Neural progenitor cell (in vitro differentiated cells): ENCODE data around the gene PIAS1. TPM values are rescaled to one million over a fixed set of nuclear protein-coding genes. Genes with fewer than 3 reads are reported as not detected.

Experiments used
- DNase-seq: peaks from one replicate; pipeline ENCODE4 v3.0.0-alpha.2; 2016; ENCODE audit warnings: low spot score
- H2AFZ ChIP-seq: fragments of 200-600 bp; sonication (generic); replicated peaks from 2 replicates; pipeline ENCODE4 v1.6.1; 2016; ENCODE audit warnings: antibody characterized with exemption
- H3F3A ChIP-seq: fragments of 200-600 bp; sonication (generic); 2 replicates; pipeline ENCODE4 v1.6.1; 2016; ENCODE audit warnings: antibody characterized with exemption, low read depth
- H3K27ac ChIP-seq: fragments of 200-600 bp; sonication (generic); 2 replicates; pipeline ENCODE4 v1.5.1; 2016; ENCODE audit warnings: mild to moderate bottlenecking
- H3K27me3 ChIP-seq: fragments of 200-600 bp; sonication (generic); 2 replicates; pipeline ENCODE4 v1.6.1; 2016; ENCODE audit warnings: mild to moderate bottlenecking, moderate library complexity
- H3K36me3 ChIP-seq: fragments of 200-600 bp; sonication (generic); 2 replicates; pipeline ENCODE4 v1.5.1; 2016
- H3K4me1 ChIP-seq: fragments of 200-600 bp; sonication (generic); 2 replicates; pipeline ENCODE4 v1.6.1; 2016; ENCODE audit warnings: mixed run types
- H3K4me2 ChIP-seq: fragments of 200-600 bp; sonication (generic); 2 replicates; pipeline ENCODE4 v1.6.1; 2016
- H3K4me3 ChIP-seq: fragments of 200-600 bp; sonication (generic); 2 replicates; pipeline ENCODE4 v1.5.1; 2016
- H3K79me2 ChIP-seq: fragments of 200-600 bp; sonication (generic); 2 replicates; pipeline ENCODE4 v1.6.1; 2016; ENCODE audit warnings: low read depth
- H3K9ac ChIP-seq: fragments of 200-600 bp; sonication (generic); 2 replicates; pipeline ENCODE4 v1.6.1; 2016
- H3K9me3 ChIP-seq: fragments of 200-600 bp; sonication (generic); 2 replicates; pipeline ENCODE4 v1.5.1; 2016; ENCODE audit warnings: low read depth
- H4K20me1 ChIP-seq: fragments of 200-600 bp; sonication (generic); 2 replicates; pipeline ENCODE4 v1.6.1; 2016; ENCODE audit warnings: low read depth
- H3K27ac Mint-ChIP-seq: 3 replicates; pipeline ENCODE4 v1.8.0; 2021; ENCODE audit warnings: mixed read lengths
- H3K27me3 Mint-ChIP-seq: 2 replicates; pipeline ENCODE4 v1.8.0; 2022; ENCODE audit warnings: low read depth, mild to moderate bottlenecking, inconsistent platforms, moderate library complexity, mixed read lengths; ENCODE audit not compliant: insufficient read depth
- H3K36me3 Mint-ChIP-seq: 3 replicates; pipeline ENCODE4 v1.8.0; 2021; ENCODE audit warnings: mixed read lengths
- H3K4me1 Mint-ChIP-seq: 3 replicates; pipeline ENCODE4 v1.8.0; 2021; ENCODE audit warnings: mixed read lengths
- H3K4me3 Mint-ChIP-seq: 3 replicates; pipeline ENCODE4 v1.8.0; 2021; ENCODE audit warnings: mild to moderate bottlenecking, moderate library complexity, mixed read lengths
- H3K9me3 Mint-ChIP-seq: 3 replicates; pipeline ENCODE4 v1.8.0; 2020; ENCODE audit warnings: mixed read lengths
- CTCF ChIP-seq: fragments of 200-600 bp; sonication (generic); IDR thresholded peaks from 2 replicates; pipeline ENCODE4 v1.5.1; 2017; ENCODE audit warnings: antibody characterized with exemption, mild to moderate bottlenecking
- EZH2 ChIP-seq: fragments of 200-600 bp; sonication (generic); IDR thresholded peaks from 2 replicates; pipeline ENCODE4 v1.6.1; 2017; ENCODE audit warnings: antibody characterized with exemption, mild to moderate bottlenecking, moderate library complexity
- EZH2phosphoT487 ChIP-seq: fragments of 200-600 bp; sonication (generic); IDR thresholded peaks from 2 replicates; pipeline ENCODE4 v1.6.1; 2017; ENCODE audit warnings: antibody characterized with exemption
- total RNA-seq: library from RNA; depleted of rRNA; stranded (reverse); fragments of >200 nt; gene quantifications from 2 replicates; pipeline ENCODE4 v1.2.3, GENCODE V29; 2015; ENCODE audit warnings: low replicate concordance

The PIAS1 gene
- total RNA-seq, 1 donor from 2014 or later, result 34.6 TPM

GRCh38 chr15:68081869-68082505 lies 27.9 kb downstream of the PIAS1 start:
- peaks cover 11% of the 10 kb centered on the region for H3K36me3 Mint-ChIP-seq
- H3K9ac ChIP-seq, result no peak overlapping the region
- DNase-seq, result no peak
- no peak overlapping the region for H3K4me3 Mint-ChIP-seq
- H3K4me1 ChIP-seq, result peaks cover 53% of the 10 kb centered on the region
- peaks cover 98% of the 10 kb centered on the region for H4K20me1 ChIP-seq
- no peak overlapping the region for H3K4me3 ChIP-seq
- H3K36me3 ChIP-seq, result peaks cover 6% of the 10 kb centered on the region
- H3K4me1 Mint-ChIP-seq, result peaks cover 31% of the 10 kb centered on the region
- no peaks in the 10 kb centered on the region for H3K9me3 Mint-ChIP-seq
- no peaks in the 10 kb centered on the region for H3K27me3 ChIP-seq
- no peak overlapping the region for H2AFZ ChIP-seq
- H3F3A ChIP-seq, result peaks cover 7% of the 10 kb centered on the region
- H3K27ac Mint-ChIP-seq, result no peak overlapping the region
- no peaks in the 10 kb centered on the region for H3K27me3 Mint-ChIP-seq
- no peak overlapping the region for H3K4me2 ChIP-seq
- peaks cover 100% of the 10 kb centered on the region for H3K79me2 ChIP-seq
- TF ChIP-seq CTCF (no peak), EZH2 (no peak)
- no peaks in the 10 kb centered on the region for H3K9me3 ChIP-seq
- H3K27ac ChIP-seq, result peak overlapping the region; percentile 48

DNA sequence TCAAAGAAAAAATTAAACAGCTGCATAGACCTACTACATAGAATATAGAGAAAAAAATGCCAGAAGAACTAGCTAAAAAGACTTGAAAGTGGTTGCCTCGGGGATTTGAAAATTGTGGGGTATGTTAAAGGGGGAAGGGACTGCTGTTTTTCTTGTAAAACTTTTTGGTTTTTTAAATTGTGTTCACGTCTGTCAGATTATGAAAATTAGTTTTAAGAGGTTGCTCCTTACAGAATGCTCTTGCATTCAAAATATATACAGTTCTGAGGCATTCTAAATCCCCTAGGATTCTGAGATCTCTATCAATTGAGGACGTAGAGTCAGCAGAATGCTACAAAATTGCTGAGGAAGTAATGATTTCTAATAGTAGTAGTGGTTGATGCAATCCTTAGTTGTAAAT lies 28.6 kb downstream of the PIAS1 start:
- no peak for TF ChIP-seq EZH2phosphoT487
- no peak for TF ChIP-seq EZH2
- TF ChIP-seq CTCF, result no peak
- no peaks in the 10 kb centered on the region for H3K27me3 ChIP-seq
- no peak for DNase-seq
- Mint-ChIP-seq H3K9me3 (no peaks in the 10 kb centered on the region), H3K27ac (no peak overlapping the region), H3K36me3 (peaks cover 15% of the 10 kb centered on the region), H3K4me1 (peaks cover 28% of the 10 kb centered on the region), H3K4me3 (no peak overlapping the region), H3K27me3 (no peaks in the 10 kb centered on the region)
- peaks cover 96% of the 10 kb centered on the region for H4K20me1 ChIP-seq
- H3K9me3 ChIP-seq, result no peaks in the 10 kb centered on the region
- peaks cover 100% of the 10 kb centered on the region for H3K79me2 ChIP-seq
- H3K27ac ChIP-seq, result no peak overlapping the region
- peaks cover 7% of the 10 kb centered on the region for H3F3A ChIP-seq
- H3K4me3 ChIP-seq, result no peak overlapping the region
- no peak overlapping the region for H2AFZ ChIP-seq
- H3K9ac ChIP-seq, result no peak overlapping the region
- H3K4me1 ChIP-seq, result peaks cover 46% of the 10 kb centered on the region
- peaks cover 14% of the 10 kb centered on the region for H3K36me3 ChIP-seq
- no peak overlapping the region for H3K4me2 ChIP-seq

GRCh38 chr15:68083463-68083862 lies 29.3 kb downstream of the PIAS1 start:
- Histone ChIP-seq H3K4me2 (no peak overlapping the region), H2AFZ (no peak overlapping the region), H3K79me2 (peaks cover 100% of the 10 kb centered on the region), H3K4me3 (no peak overlapping the region), H4K20me1 (peaks cover 88% of the 10 kb centered on the region), H3K27me3 (no peaks in the 10 kb centered on the region), H3K4me1 (peaks cover 45% of the 10 kb centered on the region), H3K36me3 (peaks cover 15% of the 10 kb centered on the region), H3K9me3 (no peaks in the 10 kb centered on the region), H3K27ac (no peak overlapping the region), H3K9ac (no peak overlapping the region), H3F3A (peaks cover 7% of the 10 kb centered on the region)
- Mint-ChIP-seq H3K9me3 (no peaks in the 10 kb centered on the region), H3K27ac (no peak overlapping the region), H3K4me3 (no peak overlapping the region), H3K27me3 (no peaks in the 10 kb centered on the region), H3K36me3 (peaks cover 13% of the 10 kb centered on the region), H3K4me1 (peaks cover 25% of the 10 kb centered on the region)
- no peak for DNase-seq
- TF ChIP-seq CTCF, result no peak
- no peak for TF ChIP-seq EZH2
- no peak for TF ChIP-seq EZH2phosphoT487
